Transverse colon (tissue), 4 donors: ENCODE data around the gene CAPSL. TPM values are rescaled to one million over a fixed set of nuclear protein-coding genes. Genes with fewer than 3 reads are reported as not detected.
A peak's percentile ranks its signal among the peaks of the same experiment; 100 is the strongest.

Experiments
- DNase-seq: peaks from one replicate; pipeline ENCODE4 v3.0.0-alpha.2; 2019
- H3K27ac ChIP-seq, 4 donors: fragments of 200-600 bp; sonication (generic); 2 replicates each; pipeline ENCODE4 v1.5.1; 2016 to 2018; ENCODE audit warnings: inconsistent platforms in 4 of 4
- H3K27me3 ChIP-seq: fragments of 200-600 bp; sonication (generic); 2 replicates; pipeline ENCODE4 v1.5.1; 2017; ENCODE audit warnings: inconsistent platforms
- H3K36me3 ChIP-seq, 4 donors: fragments of 200-600 bp; sonication (generic); 2 replicates each; pipeline ENCODE4 v1.5.1; 2017 to 2019; ENCODE audit warnings: inconsistent platforms in 4 of 4
- H3K4me1 ChIP-seq, 4 donors: fragments of 200-600 bp; sonication (generic); 2 replicates each; pipeline ENCODE4 v1.5.1; 2017 to 2020; ENCODE audit warnings: inconsistent platforms in 4 of 4
- H3K4me3 ChIP-seq, 4 donors: fragments of 200-600 bp; sonication (generic); 1 replicate in 1 of 4; 2 replicates in 3 of 4; pipeline versions ENCODE4 v1.5.1 to v1.6.1; 2017 to 2019; ENCODE audit warnings: inconsistent platforms in 4 of 4
- H3K9me3 ChIP-seq, 2 donors: fragments of 200-600 bp; sonication (generic); 2 replicates each; pipeline ENCODE4 v1.5.1; 2017 to 2019; ENCODE audit warnings: inconsistent platforms in 2 of 2
- CTCF ChIP-seq, 5 experiments: fragments of 200-600 bp in 3 of 5; fragments of 450-650 bp in 2 of 5; sonication (generic) in 3 of 5; IDR thresholded peaks; 1 replicate in 2 of 5; 2 replicates in 3 of 5; pipeline ENCODE4 v1.5.1; 2016 to 2017; ENCODE audit warnings: antibody characterized with exemption in 5 of 5, inconsistent platforms in 3 of 5, mild to moderate bottlenecking in 2 of 5, moderate library complexity in 1 of 5
- EP300 ChIP-seq: sonication (generic); formaldehyde crosslinking; IDR thresholded peaks from one replicate; pipeline ENCODE4 v1.6.1; 2017; ENCODE audit warnings: antibody characterized with exemption, low read depth
- POLR2A ChIP-seq: fragments of 450-650 bp; IDR thresholded peaks from one replicate; pipeline ENCODE4 v1.6.1; 2016; ENCODE audit warnings: antibody characterized with exemption, mild to moderate bottlenecking, moderate library complexity
- POLR2AphosphoS5 ChIP-seq, 3 donors: sonication (generic); formaldehyde crosslinking; IDR thresholded peaks; one replicate each; pipeline ENCODE4 v1.6.1; 2016; ENCODE audit warnings: antibody characterized with exemption in 3 of 3
- WGBS, 2 donors: methylation state at CpG; one replicate each; pipeline ENCODE4 v1.1.5; 2018; ENCODE audit warnings: low coverage in 1 of 2; 5-methylcytosine and 5-hydroxymethylcytosine counted together
- in situ Hi-C, 4 donors: fragments of 200-750 bp; cut with MboI; loops; one replicate each; pipeline versions ENCODE4 v1.15.0 to v1.15.1; 2017; ENCODE audit warnings: low sequenced_read_pairs in 3 of 4, low pct_ligation_motif_present in 1 of 4, low pct_unique_long_range_greater_than_20kb in 1 of 4
- intact Hi-C: fragments of 100-400 bp; cut with DNase I; formaldehyde crosslinking; loops from one replicate; pipeline ENCODE4 v1.15.1; 2023; ENCODE audit warnings: low total_unique reads
- total RNA-seq, 4 donors: library from RNA; depleted of rRNA; stranded (reverse); fragments of >200 nt; gene quantifications; one replicate each; pipeline ENCODE4 v1.1.0, GENCODE V29; 2016

Gene CAPSL
- total RNA-seq, 4 donors from 2014 or later = not detected

GRCh38 chr5:35867998-35868397 is 70.4 kb downstream of the CAPSL start:
- TF ChIP-seq POLR2AphosphoS5 (IDR thresholded peaks at IDR 0.05) (no peak), POLR2A (no peak), CTCF (IDR thresholded peaks at IDR 0.05) (no peak), EP300 (no peak)
- in situ Hi-C loops (no loop called here), intact Hi-C loops (no loop called here)
- WGBS, 2 donors = 78 to 90% methylated on average over 4 of the region's 4 CpGs
- no peaks in the 10 kb centered on the region for H3K36me3 ChIP-seq
- H3K9me3 ChIP-seq = no peaks in the 10 kb centered on the region
- H3K4me1 ChIP-seq = no peaks in the 10 kb centered on the region
- H3K27ac ChIP-seq = no peak overlapping the region
- no peak for DNase-seq
- no peak overlapping the region for H3K4me3 ChIP-seq
- H3K27me3 ChIP-seq = no peaks in the 10 kb centered on the region

DNA sequence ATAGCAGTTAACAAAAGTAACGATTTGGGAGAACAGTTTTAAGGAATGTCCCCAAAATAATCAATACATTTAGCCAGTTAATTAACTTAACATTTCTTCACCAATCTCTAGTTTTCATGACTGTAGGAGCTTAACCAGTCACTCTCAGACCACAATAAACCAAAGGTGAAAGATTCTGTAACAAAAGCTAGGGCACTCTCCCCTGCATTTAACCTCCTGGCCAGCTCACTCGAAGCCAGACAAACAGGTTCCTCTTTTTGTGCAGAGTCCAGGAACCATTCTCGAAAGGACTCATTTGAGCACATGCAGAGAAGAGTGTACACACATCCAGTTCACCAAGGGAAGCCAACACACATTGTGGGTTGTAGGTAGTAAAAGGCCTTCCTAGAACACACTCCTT is 75.3 kb downstream of the CAPSL start:
- Histone ChIP-seq H3K27ac (no peak overlapping the region), H3K4me3 (peak overlapping the region in 1 of 4 donors; percentile 4), H3K36me3 (no peaks in the 10 kb centered on the region), H3K9me3 (no peaks in the 10 kb centered on the region), H3K4me1 (no peaks in the 10 kb centered on the region), H3K27me3 (no peaks in the 10 kb centered on the region)
- TF ChIP-seq CTCF (IDR thresholded peaks at IDR 0.05) = no peak
- 0 to 66% methylated on average over 1 to 3 of the region's 3 CpGs for WGBS, 2 donors
- in situ Hi-C loops (no loop called here), intact Hi-C loops (no loop called here)
- no peak for DNase-seq

- DNase-seq = no peak
- Histone ChIP-seq H3K36me3 (no peaks in the 10 kb centered on the region), H3K4me1 (no peaks in the 10 kb centered on the region), H3K9me3 (no peaks in the 10 kb centered on the region), H3K27me3 (no peaks in the 10 kb centered on the region), H3K27ac (peak overlapping the region in 1 of 4 donors; percentile 34), H3K4me3 (no peak overlapping the region)
- TF ChIP-seq CTCF (IDR thresholded peaks at IDR 0.05) (no peak), EP300 (no peak), POLR2A (no peak), POLR2AphosphoS5 (IDR thresholded peaks at IDR 0.05) (no peak)
- 39 to 58% methylated on average over 2 of the region's 2 CpGs for WGBS, 2 donors
- in situ Hi-C loops = no loop called here
- intact Hi-C loops = no loop called here
These were observed 76.3 kb downstream of the CAPSL start for GRCh38 chr5:35862126-35862525.

GRCh38 chr5:35861718-35862117 is 76.7 kb downstream of the CAPSL start:
- Histone ChIP-seq H3K27ac (peak overlapping the region in 1 of 4 donors; percentile 34), H3K9me3 (no peaks in the 10 kb centered on the region), H3K36me3 (no peaks in the 10 kb centered on the region), H3K4me1 (no peaks in the 10 kb centered on the region), H3K27me3 (no peaks in the 10 kb centered on the region), H3K4me3 (peak overlapping the region in 1 of 4 donors; percentile 3)
- WGBS, 2 donors = 56 to 89% methylated on average over 1 of the region's 1 CpG
- no peak for TF ChIP-seq POLR2A
- TF ChIP-seq CTCF (IDR thresholded peaks at IDR 0.05) = no peak
- TF ChIP-seq POLR2AphosphoS5 (IDR thresholded peaks at IDR 0.05) = no peak
- no peak for TF ChIP-seq EP300
- intact Hi-C loops = no loop called here
- in situ Hi-C loops = no loop called here
- DNase-seq = no peak
